Heart right ventricle (tissue), 16 donors: ENCODE measurements around the gene LTBP1. TPM values are rescaled to one million over a fixed set of nuclear protein-coding genes. Genes with fewer than 3 reads are reported as not detected.

Source experiments
- ATAC-seq, 8 donors: fragments of 200-7000 bp; cut with Tn5 transposase; one replicate each; pipeline ENCODE4 v1.9.1; 2020; ENCODE audit warnings: mild to moderate bottlenecking in 8 of 8, moderate library complexity in 8 of 8, moderate number of reproducible peaks in 1 of 8
- DNase-seq, 2 donors: peaks; one replicate each; pipeline ENCODE4 v3.0.0-alpha.2; 2020
- H3K27ac ChIP-seq, 10 donors: fragments of 200-600 bp; sonication (generic) in 2 of 10; one replicate each; pipeline versions ENCODE4 v1.5.0 to v1.8.0; 2020 to 2022; ENCODE audit warnings: mild to moderate bottlenecking in 3 of 10
- H3K27me3 ChIP-seq, 7 donors: fragments of 200-600 bp; one replicate each; pipeline ENCODE4 v1.8.0; 2021 to 2022; ENCODE audit warnings: mild to moderate bottlenecking in 2 of 7
- H3K36me3 ChIP-seq, 9 donors: fragments of 200-600 bp; sonication (generic) in 1 of 9; one replicate each; pipeline versions ENCODE4 v1.5.0 to v1.8.0; 2020 to 2022; ENCODE audit warnings: mild to moderate bottlenecking in 2 of 9
- H3K4me1 ChIP-seq, 9 donors: fragments of 200-600 bp; sonication (generic) in 1 of 9; one replicate each; pipeline versions ENCODE4 v1.5.0 to v1.8.0; 2020 to 2022; ENCODE audit warnings: mild to moderate bottlenecking in 4 of 9
- H3K4me3 ChIP-seq, 10 donors: fragments of 200-600 bp; sonication (generic) in 2 of 10; one replicate each; pipeline versions ENCODE4 v1.5.0 to v1.8.0; 2020 to 2022; ENCODE audit warnings: mild to moderate bottlenecking in 7 of 10, moderate library complexity in 2 of 10
- H3K9me3 ChIP-seq, 11 donors: fragments of 200-600 bp in 10 of 11; sonication (generic) in 2 of 11; one replicate each; pipeline versions ENCODE4 v1.5.0 to v1.8.0; 2013 to 2022; ENCODE audit warnings: mild to moderate bottlenecking in 2 of 11, control low read depth in 1 of 11, moderate library complexity in 1 of 11
- CTCF ChIP-seq, 9 donors: fragments of 200-600 bp; sonication (generic) in 2 of 9; IDR thresholded peaks; one replicate each; pipeline versions ENCODE4 v1.5.0 to v1.8.0; 2021 to 2022; ENCODE audit warnings: antibody characterized with exemption in 9 of 9, mild to moderate bottlenecking in 5 of 9, moderate library complexity in 1 of 9
- WGBS, 2 donors: extraction: QIAGEN DNeasy Blood & Tissue Kit; methylation state at CpG; one replicate each; pipeline ENCODE4 v1.1.7; 2013; ENCODE audit warnings: inconsistent platforms in 1 of 2; 5-methylcytosine and 5-hydroxymethylcytosine counted together
- intact Hi-C, 10 donors: fragments of 100-400 bp; cut with DNase I; formaldehyde crosslinking; loops; one replicate each; pipeline versions ENCODE4 v1.11.1 to v1.14.2; 2022
- microRNA-seq, 2 donors: library from miRNA; unstranded; fragments of <30 nt; microRNA quantifications; one replicate each; pipeline ENCODE4 v1.2.0, GENCODE V29; 2021
- polyA plus RNA-seq, 2 donors: library from polyadenylated mRNA; stranded (reverse); fragments of 200-250 nt; gene quantifications; one replicate each; pipeline ENCODE4 v1.2.3, GENCODE V29; 2013
- total RNA-seq, 10 donors: library from RNA; stranded (reverse); fragmentation: NEBNext Ultra II Directional in 3 of 10; extraction: Animal tissue kit (Norgen Biotek cat#: 25700) in 3 of 10; gene quantifications; one replicate each; pipeline versions ENCODE4 v1.2.1 to v1.2.4, GENCODE V29; 2021 to 2023
- donor health status: Arrhythmogenic right ventricular cardiomyopathy.
- donor health status: ischemic (EF 13 %, LVEDD 7.1; RV severe dilation, severe dysfunction).
- donor health status: healthy with polysubstance abuse.
- donor health status: DM: no; HTN: yes; CAD: no.
- donor health status: DM: no; HTN: no; CAD: no.
- donor health status: ischemic (EF 25% LVEDD 6.9; RV normal size, moderate dysfunction).
- donor health status: ischemic (EF 25% LVEDD 5.7; RV mildly dilated, moderate dysfunction).
- donor health status: healthy.
- donor health status: DM: yes; HTN: yes; CAD: no.
- donor health status: Ischemic cardiomyopathy.
- donor health status: ischemic (EF 35%, LVEDD 5.7; RV mildly dilated, moderate dysfunction).
- donor health status: nonischemic (EF 11% LVEDD 7.7; RV severe dilation, severe dysfunction).
- donor health status: DM: yes; HTN: yes; CAD: no.
- donor health status: PGD.
- donor health status: ischemic (EF 29% LVEDD 5.4; RV normal size, mild dysfunction).
- donor health status: nonischemic (EF 23%, LVEDD 6.1; RV moderate dilation, normal function).

Gene LTBP1
- total and polyA plus RNA-seq, 12 donors: 22.4 to 164 (median 84.3) TPM

GRCh38 chr2:33448220-33448899, 501.6 kb downstream of the LTBP1 start:
- WGBS, 2 donors: 88 to 89% methylated on average over 2 of the region's 2 CpGs

More at GRCh38 chr2:33448220-33448899, 501.6 kb downstream of the LTBP1 start:
- Histone ChIP-seq H3K4me1 (peaks cover 0 to 26% (median 16%) of the 10 kb centered on the region in 9 donors), H3K9me3 (peaks cover 0 to 26% (median 11%) of the 10 kb centered on the region in 11 donors), H3K4me3 (no peak overlapping the region), H3K36me3 (peaks cover 0 to 38% (median 0%) of the 10 kb centered on the region in 9 donors), H3K27ac (no peak overlapping the region), H3K27me3 (no peaks in the 10 kb centered on the region)
- intact Hi-C loops: loop anchor here in 4 of 10 donors (5.0 to 10.0 kb wide), 4 partner anchors 136 to 674 kb away; no protein-coding TSS in a partner anchor
- no peak for TF ChIP-seq CTCF (IDR thresholded peaks at IDR 0.05)
- ATAC-seq (no peak), DNase-seq (no peak)

Small RNA genes within 50 kb of the gene (microRNA-seq; reads per million reads assigned to microRNA genes)
- gene MIR4430: 0 reads per million in 2 donors
